Uterus (tissue), 4 donors: Measurements from ENCODE around the gene NEDD4L. TPM values are rescaled to one million over a fixed set of nuclear protein-coding genes. Genes with fewer than 3 reads are reported as not detected.

ENCODE experiments used
- DNase-seq, 2 donors: peaks; one replicate each; pipeline ENCODE4 v3.0.0-alpha.2; 2019 to 2020
- H3K27ac ChIP-seq, 2 donors: fragments of 200-600 bp; sonication (generic); 1 replicate in 1 of 2; 2 replicates in 1 of 2; pipeline ENCODE4 v1.5.1; 2016 to 2018
- H3K27me3 ChIP-seq, 2 donors: fragments of 200-600 bp; sonication (generic); one replicate each; pipeline ENCODE4 v1.5.1; 2018 to 2019; ENCODE audit warnings: control low read depth in 1 of 2
- H3K36me3 ChIP-seq, 2 donors: fragments of 200-600 bp; sonication (generic); one replicate each; pipeline ENCODE4 v1.5.1; 2019; ENCODE audit warnings: control low read depth in 1 of 2
- H3K4me1 ChIP-seq, 2 donors: fragments of 200-600 bp; sonication (generic); one replicate each; pipeline ENCODE4 v1.5.1; 2018 to 2019; ENCODE audit warnings: control low read depth in 1 of 2
- H3K4me3 ChIP-seq, 2 donors: fragments of 200-600 bp; sonication (generic); 1 replicate in 1 of 2; 2 replicates in 1 of 2; pipeline ENCODE4 v1.5.1; 2018 to 2019; ENCODE audit warnings: mild to moderate bottlenecking in 1 of 2
- H3K9me3 ChIP-seq, 2 donors: fragments of 200-600 bp; sonication (generic); one replicate each; pipeline ENCODE4 v1.5.1; 2019; ENCODE audit warnings: control low read depth in 1 of 2
- POLR2A ChIP-seq, 2 donors: fragments of 450-650 bp; IDR thresholded peaks; one replicate each; pipeline ENCODE4 v1.6.1; 2016; ENCODE audit warnings: antibody characterized with exemption in 2 of 2, mild to moderate bottlenecking in 1 of 2, moderate library complexity in 1 of 2
- intact Hi-C: fragments of 100-400 bp; cut with DNase I; formaldehyde crosslinking; loops from one replicate; pipeline ENCODE4 v1.15.1; 2023; ENCODE audit warnings: low total_unique reads
- total RNA-seq, 4 donors: library from RNA; depleted of rRNA in 3 of 4; stranded (reverse); fragments of >200 nt in 3 of 4; gene quantifications; one replicate each; pipeline versions ENCODE4 v1.1.0 to v1.2.4, GENCODE V29; 2014 to 2023
- TF ChIP-seq, protein P1 (sequence below), 4 experiments: fragments of 200-600 bp in 2 of 4; fragments of 450-650 bp in 2 of 4; sonication (generic) in 2 of 4; IDR thresholded peaks; one replicate each; pipeline ENCODE4 v1.5.1; 2016 to 2019; ENCODE audit warnings: antibody characterized with exemption in 4 of 4, mild to moderate bottlenecking in 2 of 4, moderate library complexity in 1 of 4
- donor health status: DM: yes; HTN: yes; CAD: no.

NEDD4L gene
- total RNA-seq, 4 donors from 2014 or later, result 6.2 to 45.9 (median 32.3) TPM

DNA sequence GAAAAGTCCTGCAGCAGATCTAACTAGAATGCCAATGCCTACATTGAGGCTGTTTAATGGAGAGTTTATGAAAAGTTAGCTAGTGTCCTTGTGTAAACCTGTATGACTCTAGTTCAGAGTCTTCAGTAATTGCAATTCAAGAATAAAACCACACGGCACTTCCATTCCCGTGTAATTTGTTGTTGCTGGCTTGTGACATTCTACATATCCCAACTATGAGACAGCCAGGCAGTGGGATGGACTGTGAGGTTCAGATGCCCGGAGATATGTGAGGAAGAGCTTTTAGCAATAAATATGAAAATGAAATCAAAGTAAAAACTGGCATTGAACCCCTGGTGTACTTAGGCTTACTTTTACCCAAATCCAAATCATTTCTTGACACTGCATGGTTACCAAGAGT is 263.4 kb downstream of the NEDD4L start:
- Histone ChIP-seq H3K4me1 (no peaks in the 10 kb centered on the region), H3K36me3 (no peaks in the 10 kb centered on the region), H3K27me3 (no peaks in the 10 kb centered on the region), H3K4me3 (no peak overlapping the region), H3K9me3 (no peaks in the 10 kb centered on the region), H3K27ac (no peak overlapping the region)
- intact Hi-C loops, result no loop called here
- TF ChIP-seq, protein P1, sequence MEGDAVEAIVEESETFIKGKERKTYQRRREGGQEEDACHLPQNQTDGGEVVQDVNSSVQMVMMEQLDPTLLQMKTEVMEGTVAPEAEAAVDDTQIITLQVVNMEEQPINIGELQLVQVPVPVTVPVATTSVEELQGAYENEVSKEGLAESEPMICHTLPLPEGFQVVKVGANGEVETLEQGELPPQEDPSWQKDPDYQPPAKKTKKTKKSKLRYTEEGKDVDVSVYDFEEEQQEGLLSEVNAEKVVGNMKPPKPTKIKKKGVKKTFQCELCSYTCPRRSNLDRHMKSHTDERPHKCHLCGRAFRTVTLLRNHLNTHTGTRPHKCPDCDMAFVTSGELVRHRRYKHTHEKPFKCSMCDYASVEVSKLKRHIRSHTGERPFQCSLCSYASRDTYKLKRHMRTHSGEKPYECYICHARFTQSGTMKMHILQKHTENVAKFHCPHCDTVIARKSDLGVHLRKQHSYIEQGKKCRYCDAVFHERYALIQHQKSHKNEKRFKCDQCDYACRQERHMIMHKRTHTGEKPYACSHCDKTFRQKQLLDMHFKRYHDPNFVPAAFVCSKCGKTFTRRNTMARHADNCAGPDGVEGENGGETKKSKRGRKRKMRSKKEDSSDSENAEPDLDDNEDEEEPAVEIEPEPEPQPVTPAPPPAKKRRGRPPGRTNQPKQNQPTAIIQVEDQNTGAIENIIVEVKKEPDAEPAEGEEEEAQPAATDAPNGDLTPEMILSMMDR (IDR thresholded peaks at IDR 0.05), result no peak
- no peak for DNase-seq

DNA sequence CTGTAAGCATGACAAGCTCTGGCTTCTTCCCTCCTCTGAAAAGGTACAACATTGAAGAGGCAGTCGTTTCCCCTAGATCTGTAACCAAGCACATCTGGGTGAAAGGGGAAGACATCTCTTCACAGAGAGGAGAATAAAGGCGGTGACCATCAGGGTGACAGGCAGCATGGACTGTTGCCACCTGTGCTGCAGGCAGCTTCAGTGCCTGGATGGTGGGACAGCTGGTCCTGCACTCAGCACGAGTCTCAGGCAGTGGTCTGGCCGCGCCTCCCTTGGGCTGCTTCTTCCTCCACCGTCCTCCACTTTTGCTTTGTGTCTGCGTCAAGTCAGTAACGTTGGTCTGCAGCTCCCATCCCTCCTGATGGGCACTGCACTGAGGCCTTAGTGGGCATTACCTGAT is 264.4 kb downstream of the NEDD4L start:
- Histone ChIP-seq H3K27ac (no peak overlapping the region), H3K36me3 (no peaks in the 10 kb centered on the region), H3K4me3 (no peak overlapping the region), H3K4me1 (no peaks in the 10 kb centered on the region), H3K27me3 (no peaks in the 10 kb centered on the region), H3K9me3 (no peaks in the 10 kb centered on the region)
- TF ChIP-seq POLR2A (IDR thresholded peaks at IDR 0.05), result no peak
- TF ChIP-seq, protein P1 (IDR thresholded peaks at IDR 0.05), result no peak
- no peak for DNase-seq
- intact Hi-C loops, result no loop called here

DNA sequence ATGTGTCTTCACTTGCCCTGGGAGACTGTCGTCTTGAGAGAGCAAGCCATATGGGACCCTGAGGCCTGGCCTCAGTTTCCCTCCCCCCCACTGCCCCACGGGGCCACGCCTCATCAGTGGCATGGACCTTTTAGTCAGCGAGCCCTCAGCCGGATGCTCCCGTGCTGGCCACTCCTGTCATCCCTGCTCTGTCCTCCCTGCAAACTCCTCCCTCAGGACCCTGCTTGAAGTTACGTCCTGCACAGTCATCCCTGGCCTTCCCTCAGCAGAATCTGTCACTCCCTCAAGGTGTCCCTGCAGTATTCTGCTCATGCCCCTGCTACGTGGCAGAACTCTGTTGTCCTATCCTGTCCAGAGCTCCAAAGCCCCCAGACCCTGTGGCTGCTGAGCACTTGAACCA is 265.1 kb downstream of the NEDD4L start:
- no peaks in the 10 kb centered on the region for H3K4me1 ChIP-seq
- intact Hi-C loops, result no loop called here
- no peak overlapping the region for H3K27ac ChIP-seq

DNA sequence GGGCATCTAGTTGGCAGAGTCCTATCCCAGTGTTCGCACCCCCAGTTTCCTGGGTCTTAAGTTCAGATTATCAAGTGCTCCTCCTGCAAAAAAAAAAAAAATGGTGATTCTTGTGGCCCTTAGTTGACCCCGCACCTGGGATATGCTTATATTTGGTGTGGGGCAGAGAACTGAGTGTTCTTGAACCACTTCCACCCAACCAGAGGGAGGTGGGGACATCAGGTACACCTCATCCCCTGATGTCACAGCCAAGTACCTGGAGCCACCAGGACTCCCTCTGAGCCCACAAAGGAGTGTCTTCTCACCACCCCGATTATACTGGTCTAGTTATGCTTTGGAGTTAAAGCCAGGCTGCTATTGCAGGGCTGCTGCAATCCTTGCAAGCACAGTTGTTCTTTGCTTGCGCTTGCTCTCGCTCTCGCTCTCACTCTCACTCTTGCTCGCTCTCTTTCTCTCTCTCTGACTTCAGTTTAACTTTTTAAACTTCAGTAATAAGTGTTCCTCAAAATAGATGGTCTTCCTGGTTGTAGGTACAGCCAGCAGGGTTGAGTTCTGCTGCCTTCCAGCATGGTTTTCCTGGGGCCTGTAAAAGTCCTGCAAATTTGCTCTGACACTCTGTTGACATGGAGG is 265.7 kb downstream of the NEDD4L start:
- no peak for DNase-seq
- Histone ChIP-seq H3K36me3 (no peaks in the 10 kb centered on the region), H3K27ac (no peak overlapping the region), H3K4me1 (no peaks in the 10 kb centered on the region), H3K9me3 (no peaks in the 10 kb centered on the region), H3K27me3 (no peaks in the 10 kb centered on the region), H3K4me3 (no peak overlapping the region)
- intact Hi-C loops, result no loop called here
- TF ChIP-seq, protein P1 (IDR thresholded peaks at IDR 0.05), result no peak
- TF ChIP-seq POLR2A (IDR thresholded peaks at IDR 0.05), result no peak

More for the DNA sequence above, 265.1 kb downstream of the NEDD4L start:
- TF ChIP-seq, protein P1 (IDR thresholded peaks at IDR 0.05), result no peak
- no peak for TF ChIP-seq POLR2A (IDR thresholded peaks at IDR 0.05)
- Histone ChIP-seq H3K36me3 (no peaks in the 10 kb centered on the region), H3K9me3 (no peaks in the 10 kb centered on the region), H3K4me3 (no peak overlapping the region), H3K27me3 (no peaks in the 10 kb centered on the region)
- DNase-seq, result no peak

DNA sequence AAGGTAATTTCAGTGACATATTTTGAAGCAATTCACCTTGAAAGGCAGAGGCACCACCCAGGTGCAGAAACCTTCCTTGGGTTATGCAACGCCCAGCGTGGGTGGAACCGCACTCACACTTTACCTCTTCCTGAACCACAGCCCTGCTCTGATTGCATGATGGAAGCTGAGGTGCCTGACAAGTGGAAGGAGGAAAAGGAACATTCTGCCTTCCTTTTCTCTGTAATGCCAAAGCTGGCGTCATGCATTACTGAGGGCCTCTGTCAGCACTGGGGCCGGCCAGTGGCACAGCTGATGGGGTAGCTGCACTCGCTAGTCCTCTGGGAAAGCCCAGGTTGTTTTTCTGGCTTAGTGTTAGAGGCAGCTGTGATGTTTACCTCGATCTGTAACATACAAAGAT is 266.5 kb downstream of the NEDD4L start:
- H3K4me1 ChIP-seq, result no peaks in the 10 kb centered on the region
- no peak for DNase-seq
- no peak overlapping the region for H3K4me3 ChIP-seq
- TF ChIP-seq, protein P1 (IDR thresholded peaks at IDR 0.05), result no peak
- TF ChIP-seq POLR2A (IDR thresholded peaks at IDR 0.05), result no peak
- H3K36me3 ChIP-seq, result no peaks in the 10 kb centered on the region
- no peaks in the 10 kb centered on the region for H3K9me3 ChIP-seq
- H3K27ac ChIP-seq, result no peak overlapping the region
- H3K27me3 ChIP-seq, result no peaks in the 10 kb centered on the region
- intact Hi-C loops, result no loop called here
